NCI-H748 (cell line): ENCODE data around the gene SLC25A38.

Experiments
- DNase-seq: peaks from one replicate; lab custom pipeline; 2025; ENCODE audit not compliant: unreplicated experiment; lab: John Stamatoyannopoulos, UW

The SLC25A38 gene

DNA sequence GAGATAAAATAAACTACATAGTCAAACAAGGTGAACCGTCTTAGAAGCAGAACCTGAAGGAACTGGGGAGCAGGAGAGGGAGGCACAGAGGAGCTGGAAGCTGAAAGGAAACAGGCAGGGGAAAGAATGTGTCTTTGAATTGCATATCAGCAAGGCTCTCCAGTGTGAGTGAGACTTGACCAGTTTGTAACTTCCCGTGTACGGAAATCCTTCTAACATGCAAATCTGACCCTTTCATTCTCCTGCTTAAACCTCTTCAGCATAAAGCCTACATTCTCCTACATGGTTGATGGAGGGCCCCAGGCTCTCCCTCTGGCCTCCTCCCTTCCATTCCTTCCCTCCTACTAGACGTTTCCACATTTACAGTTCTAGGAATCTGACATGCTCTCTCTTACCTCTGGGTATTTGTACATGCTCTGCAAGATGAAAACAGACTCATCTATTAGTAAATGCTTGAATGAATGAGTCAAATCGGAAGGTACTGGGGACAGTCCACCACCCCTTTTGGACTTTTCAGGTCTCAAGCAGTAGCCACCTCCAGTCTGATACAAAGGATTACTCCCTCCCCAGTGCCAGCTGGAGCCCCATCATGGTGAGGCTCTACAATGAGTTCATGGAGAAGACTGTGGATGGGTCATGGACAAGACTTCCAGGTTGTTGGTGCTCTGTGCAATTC is 6.1 kb upstream of the SLC25A38 start:
- no peak for DNase-seq

DNA sequence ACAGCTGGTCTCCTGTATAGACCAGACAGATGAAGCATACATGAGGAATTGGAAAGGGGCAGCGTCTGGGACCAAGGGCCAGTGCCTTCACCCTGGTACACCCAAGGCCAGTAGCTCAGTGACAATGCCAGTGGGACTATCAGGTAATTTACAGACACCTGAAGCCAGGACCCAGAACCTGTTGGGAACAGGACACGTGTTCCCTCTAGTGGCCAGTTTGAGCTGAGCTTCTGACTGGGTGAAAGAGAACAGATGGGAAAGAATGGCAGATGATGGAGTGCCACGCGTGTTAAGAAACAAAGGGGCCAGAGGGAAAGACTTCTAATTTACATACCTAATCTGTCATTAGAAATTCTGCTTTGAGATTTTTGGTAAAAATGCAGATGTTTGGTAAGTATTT is 5.1 kb upstream of the SLC25A38 start:
- no peak for DNase-seq

- DNase-seq = no peak
Measured at GRCh38 chr3:39378957-39379777, 4.0 kb upstream of the SLC25A38 start.

DNA sequence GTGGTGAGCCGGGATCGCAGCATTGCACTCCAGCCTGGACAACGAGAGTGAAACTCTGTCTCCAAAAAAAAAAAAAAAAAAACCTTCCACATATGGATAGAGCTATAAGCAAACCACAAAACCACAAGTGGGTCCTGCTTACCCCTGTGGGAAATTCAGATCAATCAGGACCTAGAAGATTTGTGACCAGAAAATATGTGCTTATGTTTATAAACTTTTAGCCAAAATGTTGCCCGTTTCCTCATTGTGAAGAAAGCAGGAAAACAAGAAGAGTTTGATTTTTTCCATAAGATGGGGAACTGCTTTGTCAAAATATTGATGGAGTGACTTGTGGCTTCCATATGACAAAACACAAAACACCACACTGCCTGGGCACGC is 3.4 kb upstream of the SLC25A38 start:
- no peak for DNase-seq

GRCh38 chr3:39381432-39381831 is 1.7 kb upstream of the SLC25A38 start:
- no peak for DNase-seq

GRCh38 chr3:39383881-39384664 is 903 bp downstream of the SLC25A38 start:
- no peak for DNase-seq

GRCh38 chr3:39384665-39385000 is 1.5 kb downstream of the SLC25A38 start:
- DNase-seq = no peak

DNA sequence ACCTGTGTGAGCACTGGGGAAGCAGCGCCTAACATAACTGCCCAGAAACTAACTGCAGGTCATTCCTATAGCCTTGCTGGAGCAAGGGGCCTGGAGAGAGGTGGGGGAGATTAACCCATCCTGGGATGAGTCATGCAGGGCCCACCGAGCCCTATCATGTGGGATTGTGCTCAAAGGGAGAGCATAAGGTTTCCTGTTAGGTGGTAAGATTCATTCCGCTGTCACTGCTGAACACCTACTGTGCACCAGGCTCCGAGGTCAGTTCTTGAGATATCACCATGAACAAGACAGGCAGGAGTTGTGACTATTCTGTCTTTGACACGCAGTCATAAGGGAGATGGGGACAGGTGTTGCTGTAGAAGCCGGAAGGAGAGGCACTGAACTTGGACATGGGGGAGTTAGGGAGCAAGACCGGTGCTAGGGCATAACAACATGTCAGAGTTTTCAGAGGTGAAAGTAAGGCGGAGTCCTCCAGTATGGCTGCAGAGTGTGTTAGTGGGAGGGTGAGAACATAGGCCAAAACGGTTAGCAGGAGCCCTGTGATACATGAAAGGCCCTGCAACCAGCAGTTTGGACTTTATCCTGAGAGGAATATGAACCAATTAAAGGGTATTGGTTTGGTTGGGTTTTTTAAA is 2.4 kb downstream of the SLC25A38 start:
- no peak for DNase-seq

DNA sequence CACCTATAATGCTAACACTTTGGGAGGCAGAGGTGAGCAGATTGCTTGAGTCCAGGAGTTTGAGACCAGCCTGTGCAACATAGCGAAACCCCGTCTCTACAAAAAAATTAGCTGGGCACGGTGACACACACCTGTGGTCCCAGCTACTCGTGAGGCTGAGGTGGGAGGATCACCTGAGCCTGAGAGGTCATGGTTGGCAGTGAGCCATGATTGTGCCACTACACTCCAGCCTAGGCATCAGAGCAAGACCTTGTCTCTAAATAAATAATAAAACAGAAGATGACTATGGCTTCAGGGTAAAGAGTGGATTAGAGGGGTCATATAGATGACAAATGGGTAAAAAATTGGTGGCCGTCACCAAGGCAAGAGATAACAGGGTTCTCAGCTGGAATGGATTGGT is 3.1 kb downstream of the SLC25A38 start:
- no peak for DNase-seq

DNA sequence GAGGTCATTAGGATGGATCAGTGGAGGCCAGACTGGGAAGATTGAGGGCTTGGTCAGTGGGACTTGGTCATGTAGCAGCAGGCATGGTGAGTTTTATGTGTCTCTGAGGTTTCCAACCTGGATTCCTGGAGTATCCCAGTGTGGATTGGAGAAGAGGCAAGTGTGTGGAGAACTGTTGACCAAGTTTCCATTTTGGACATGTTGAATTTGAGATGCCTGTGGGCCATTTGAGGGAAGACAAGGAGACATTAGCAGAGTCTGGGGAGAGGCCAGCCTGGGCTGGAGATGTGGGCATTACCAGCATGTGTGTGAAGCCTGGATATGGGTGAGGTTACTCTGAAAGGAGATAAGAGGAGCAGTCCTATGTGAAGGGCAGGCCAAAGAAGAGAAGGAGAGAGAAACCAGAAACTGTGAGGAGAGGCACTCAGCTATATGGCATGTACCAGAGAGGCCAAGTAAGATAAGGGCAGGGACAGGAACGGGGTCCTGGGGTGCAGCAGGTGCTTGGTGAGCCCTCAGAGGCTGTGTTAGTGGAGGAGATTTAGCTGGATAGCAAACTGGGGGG is 4.3 kb downstream of the SLC25A38 start:
- no peak for DNase-seq

GRCh38 chr3:39388153-39388552 is 5.0 kb downstream of the SLC25A38 start:
- DNase-seq = no peak

DNA sequence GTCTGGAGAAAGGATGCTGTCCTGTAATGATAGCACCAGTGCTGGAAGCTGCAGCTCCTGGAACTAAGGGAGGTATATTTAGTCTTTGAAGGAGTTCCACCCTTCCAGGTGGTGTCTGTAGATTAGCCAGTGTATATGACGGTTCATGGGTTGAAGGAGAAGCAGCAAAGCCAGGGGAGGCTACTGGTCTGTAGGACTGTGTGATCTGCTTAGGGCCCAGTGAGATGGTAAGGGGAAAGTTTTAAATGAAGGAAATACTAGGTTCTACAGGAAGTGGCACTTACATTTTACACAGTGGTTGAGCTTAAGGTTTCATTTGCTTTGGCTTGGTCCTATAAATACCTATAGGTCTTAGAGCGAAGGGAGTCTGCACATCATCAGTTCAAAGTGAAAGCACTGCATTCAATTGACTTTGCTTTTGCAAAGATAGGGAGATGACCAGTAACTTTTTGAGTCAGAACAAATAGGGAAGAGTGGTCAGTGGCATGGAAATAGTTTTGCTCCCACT is 5.6 kb downstream of the SLC25A38 start:
- DNase-seq = no peak

DNA sequence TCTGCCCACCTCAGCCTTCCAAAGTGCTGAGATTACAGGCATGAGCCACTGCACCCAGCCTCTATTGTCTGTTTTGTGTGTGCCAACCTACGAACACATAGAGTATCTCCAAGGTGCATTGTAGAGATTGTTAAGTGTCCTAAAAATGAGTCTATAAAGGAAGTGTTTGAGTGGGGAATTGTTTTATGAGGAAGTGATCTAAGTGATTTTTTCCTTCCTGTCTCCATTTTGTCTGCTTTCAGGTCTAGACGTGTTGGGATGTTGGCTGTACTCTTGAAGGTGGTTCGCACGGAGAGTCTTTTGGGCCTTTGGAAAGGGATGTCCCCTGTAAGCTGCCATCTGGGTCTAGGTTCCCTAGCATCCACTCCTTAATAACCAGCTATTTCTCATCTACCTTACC is 7.0 kb downstream of the SLC25A38 start:
- no peak for DNase-seq

DNA sequence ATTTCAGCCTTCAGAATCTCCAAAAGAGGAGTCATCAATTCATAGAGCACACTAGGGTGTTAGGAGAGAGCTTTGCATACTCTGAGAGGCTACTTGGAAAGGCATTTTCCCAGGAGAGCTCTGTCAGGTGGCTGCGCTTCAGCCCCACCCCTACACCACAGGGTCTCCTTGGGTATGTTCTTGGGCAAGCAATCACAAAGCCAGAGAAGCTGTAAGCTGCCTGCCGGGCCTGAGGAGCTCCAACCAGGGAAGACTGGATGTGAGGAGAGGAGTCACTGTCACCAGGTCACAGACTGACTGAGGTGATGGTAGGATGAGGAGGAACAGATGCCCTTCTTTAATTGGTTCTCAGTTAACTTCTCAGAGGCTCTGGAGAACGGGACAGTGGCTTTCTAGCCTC is 13.5 kb downstream of the SLC25A38 start:
- no peak for DNase-seq

GRCh38 chr3:39398700-39399099 is 15.5 kb downstream of the SLC25A38 start:
- no peak for DNase-seq

GRCh38 chr3:39401983-39402382 is 18.8 kb downstream of the SLC25A38 start:
- no peak for DNase-seq

- DNase-seq = no peak
Measured at GRCh38 chr3:39404943-39405686, 21.9 kb downstream of the SLC25A38 start.

- no peak for DNase-seq
Measured at GRCh38 chr3:39405687-39406367, 22.7 kb downstream of the SLC25A38 start.

DNA sequence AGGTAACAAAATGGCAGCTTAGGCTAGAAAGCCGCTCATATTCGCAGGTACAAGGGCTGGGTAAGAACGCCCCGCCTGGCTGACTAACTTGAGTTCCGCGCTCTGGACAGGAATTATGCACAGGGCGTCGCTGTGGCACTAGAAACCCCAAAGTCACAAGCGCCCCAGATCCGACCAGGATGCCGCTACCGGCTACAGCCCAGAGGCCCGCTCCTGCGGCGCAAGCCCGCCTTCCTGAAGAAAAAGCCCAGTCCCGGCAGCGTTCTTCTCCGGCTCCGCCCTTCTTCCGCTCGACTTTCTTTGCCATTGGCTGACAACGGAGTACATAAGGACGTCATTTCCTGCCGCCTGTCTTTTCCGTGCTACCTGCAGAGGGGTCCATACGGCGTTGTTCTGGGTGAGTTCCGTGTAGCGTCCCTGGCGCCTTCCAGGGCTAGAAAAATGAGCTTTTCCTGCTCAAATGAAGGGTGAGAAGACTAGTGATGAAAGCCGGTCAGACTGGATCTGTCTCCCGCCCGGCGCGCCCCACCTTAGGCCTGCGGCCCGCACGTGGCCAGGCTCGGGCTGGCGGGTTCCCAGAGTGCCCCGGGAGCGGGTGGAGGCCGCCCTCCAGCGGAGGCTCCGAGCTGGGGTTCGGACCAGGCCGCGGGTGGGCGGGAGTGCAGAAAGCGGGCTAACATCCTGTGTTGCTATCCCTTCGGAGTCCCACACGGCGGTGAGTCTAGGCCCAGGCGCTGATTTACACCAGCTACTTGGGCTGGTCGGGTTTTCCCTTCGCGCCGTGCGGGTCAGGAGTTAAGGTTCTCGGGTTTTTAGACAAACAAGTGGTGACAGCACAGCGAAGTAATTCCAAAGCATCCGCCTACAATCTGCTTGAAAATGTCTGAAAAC is 23.4 kb downstream of the SLC25A38 start, which contains the start of gene RPSA:
RPSA (plus strand) TSS at position 353 of the 891 bp plus-strand sequence. CDS start 934 bp downstream, outside the sequence.
- peak; percentile 95 for DNase-seq
